Skeletal muscle cell (primary cell): ENCODE measurements around the gene CREB5.
A peak's percentile ranks its signal among the peaks of the same experiment; 100 is the strongest.

Source experiments
- DNase-seq: peaks from one replicate; pipeline ENCODE4 v3.0.0-alpha.2; 2010; ENCODE audit warnings: low read depth
- H3K4me3 ChIP-seq: 2 replicates; pipeline ENCODE4 v1.5.1; 2011; ENCODE audit warnings: low read depth, mild to moderate bottlenecking, control low read depth, low read length, moderate library complexity

Gene CREB5

DNA sequence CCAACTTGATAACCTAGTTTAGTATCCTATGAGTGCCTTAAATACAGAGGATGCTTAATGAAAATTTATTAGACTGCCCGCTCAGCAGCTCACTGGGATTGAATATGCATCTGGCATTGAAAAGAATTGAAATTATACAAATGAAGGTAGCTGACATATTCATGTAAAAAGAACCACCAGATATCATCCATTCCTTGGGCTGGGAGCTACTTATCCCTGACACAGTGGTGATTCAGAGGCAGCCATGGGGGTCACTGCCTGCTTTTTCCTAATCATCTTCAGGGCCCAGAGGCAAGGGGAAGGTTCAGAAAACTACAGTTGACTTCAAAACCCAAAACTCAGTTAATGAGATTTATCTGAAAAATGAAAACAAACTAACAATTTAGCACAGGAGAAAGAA, 424.9 kb downstream of the CREB5 start:
- no peak overlapping the region for H3K4me3 ChIP-seq
- DNase-seq: no peak

- H3K4me3 ChIP-seq: no peak overlapping the region
- DNase-seq: no peak
Measured at GRCh38 chr7:28840592-28840995, 428.3 kb downstream of the CREB5 start.

GRCh38 chr7:28841766-28842165, 429.4 kb downstream of the CREB5 start:
- H3K4me3 ChIP-seq: no peak overlapping the region
- DNase-seq: no peak

- no peak for DNase-seq
- no peak overlapping the region for H3K4me3 ChIP-seq
Measured at GRCh38 chr7:28842769-28843295, 430.5 kb downstream of the CREB5 start.

- no peak overlapping the region for H3K4me3 ChIP-seq
- no peak for DNase-seq
Measured at GRCh38 chr7:28845106-28845505, 432.8 kb downstream of the CREB5 start.

DNA sequence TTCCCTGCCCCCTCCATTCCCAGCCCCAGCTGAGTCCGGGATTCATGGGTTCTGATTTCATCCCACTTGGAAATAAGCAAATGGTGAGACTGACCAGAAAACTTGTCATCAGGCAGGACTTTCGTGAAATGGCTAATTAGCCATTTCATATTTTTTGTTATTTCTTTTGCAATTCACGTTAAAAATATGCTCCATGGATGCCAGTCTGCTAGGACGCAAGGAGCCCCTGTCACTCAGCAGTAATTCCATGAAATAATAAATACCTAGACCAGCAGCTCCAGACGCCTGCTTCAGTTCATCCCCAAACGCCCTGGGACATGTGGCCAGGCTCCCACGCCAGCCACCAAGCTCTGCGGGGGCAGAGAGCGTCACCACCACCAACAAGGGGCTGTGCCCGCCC, 434.9 kb downstream of the CREB5 start:
- no peak for DNase-seq
- H3K4me3 ChIP-seq: no peak overlapping the region

- no peak overlapping the region for H3K4me3 ChIP-seq
- DNase-seq: no peak
Measured at GRCh38 chr7:28847681-28848080, 435.4 kb downstream of the CREB5 start.

DNA sequence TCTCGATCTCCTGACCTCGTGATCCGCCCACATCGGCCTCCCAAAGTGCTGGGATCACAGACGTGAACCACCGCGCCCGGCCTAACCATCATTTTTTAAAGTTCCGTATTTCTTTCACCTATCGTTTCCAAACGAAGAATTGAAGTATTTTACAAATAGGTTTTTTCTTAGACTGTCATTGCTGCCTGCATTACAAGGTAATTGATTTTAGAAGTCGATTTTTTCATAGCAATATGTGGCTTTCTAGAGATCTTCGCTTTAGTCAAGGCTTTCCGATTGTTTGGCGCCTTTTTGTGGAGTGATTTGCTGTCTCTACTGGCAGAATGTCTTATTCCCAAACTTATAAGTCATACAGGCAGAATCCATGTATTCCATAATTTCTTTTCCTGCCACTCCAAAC, 436.6 kb downstream of the CREB5 start:
- DNase-seq: no peak
- H3K4me3 ChIP-seq: no peak overlapping the region

GRCh38 chr7:28850699-28851098, 438.4 kb downstream of the CREB5 start:
- no peak overlapping the region for H3K4me3 ChIP-seq
- DNase-seq: no peak

DNA sequence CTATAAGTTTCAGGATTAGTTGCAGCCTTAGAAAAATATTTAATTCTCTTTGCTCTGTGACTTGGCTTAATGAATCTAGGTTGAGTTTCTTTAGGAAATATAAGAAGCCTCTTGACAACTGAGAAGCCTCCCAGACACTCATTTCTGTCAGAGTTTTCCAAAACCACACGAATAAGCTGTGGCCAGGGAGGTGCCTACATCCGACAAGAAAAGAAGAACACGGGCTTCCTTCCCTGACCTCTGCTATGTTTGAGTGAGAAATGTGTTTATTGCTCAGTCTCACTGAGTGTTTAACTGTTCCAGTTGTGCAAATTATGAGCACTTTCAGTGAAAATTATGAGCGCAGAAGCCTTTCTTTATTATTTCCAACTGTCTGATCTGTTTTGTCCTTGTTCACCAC, 440.8 kb downstream of the CREB5 start:
- no peak for DNase-seq
- H3K4me3 ChIP-seq: no peak overlapping the region

DNA sequence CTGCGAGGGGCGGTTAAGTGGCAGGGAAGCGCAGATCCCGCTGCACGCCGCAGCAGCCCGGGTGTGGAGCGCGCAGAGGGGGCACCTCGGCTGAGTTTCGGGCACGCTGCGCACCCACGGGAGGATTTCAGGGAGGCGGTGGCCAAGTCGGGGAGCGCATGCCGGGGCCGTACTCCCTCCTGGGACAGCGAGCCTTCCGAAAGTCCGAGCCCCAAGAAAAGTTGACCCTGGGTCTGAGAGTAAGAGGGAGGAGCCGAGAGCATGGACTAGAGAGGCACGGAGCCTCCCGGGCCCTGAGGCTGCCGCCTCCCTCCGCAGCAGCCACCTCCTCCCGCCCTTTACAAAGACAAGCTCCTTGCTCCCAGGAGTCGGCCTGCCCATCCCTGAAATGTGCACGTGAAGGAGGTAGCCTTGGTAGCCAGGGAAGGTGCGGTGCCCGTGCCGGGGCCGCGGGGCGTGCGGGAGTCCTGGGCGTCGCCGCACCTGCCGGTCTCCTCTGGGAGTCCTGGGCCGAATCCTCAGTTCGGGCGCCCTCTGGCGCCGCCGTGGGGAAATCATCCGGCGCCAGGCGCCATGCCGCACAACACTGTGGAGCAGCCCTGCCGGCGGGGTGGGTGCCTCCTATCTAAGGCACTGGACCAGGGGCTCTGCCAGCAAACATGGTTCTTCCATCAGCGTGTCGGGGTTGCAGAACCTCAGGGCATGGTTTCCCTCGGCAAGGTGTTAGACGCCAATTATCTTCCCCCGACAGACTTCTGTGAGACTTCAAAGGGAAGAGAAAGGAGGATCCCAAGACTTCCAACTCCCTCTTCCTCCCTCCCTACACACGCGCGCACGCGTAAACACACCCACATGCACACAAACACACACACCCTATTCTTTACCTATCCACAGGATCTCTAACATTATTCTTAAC, 441.8 kb downstream of the CREB5 start:
- peak overlapping the region; percentile 47 for H3K4me3 ChIP-seq
- DNase-seq: no peak

DNA sequence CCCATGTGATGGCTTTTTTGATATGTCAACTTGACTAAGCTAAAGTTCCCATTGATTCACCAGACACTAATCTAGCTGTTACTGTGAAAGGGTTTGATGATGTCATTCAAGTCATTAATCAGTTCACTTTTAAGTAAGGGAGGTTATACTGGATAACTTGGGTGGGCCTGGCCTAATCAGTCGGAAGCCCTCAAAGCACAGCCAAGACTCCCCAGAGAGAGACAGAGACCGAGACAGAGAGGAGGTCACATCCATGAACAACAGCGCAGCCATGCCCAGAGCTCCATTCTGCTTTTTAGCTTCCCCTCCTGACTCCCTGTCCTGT, 442.4 kb downstream of the CREB5 start:
- no peak overlapping the region for H3K4me3 ChIP-seq
- no peak for DNase-seq

DNA sequence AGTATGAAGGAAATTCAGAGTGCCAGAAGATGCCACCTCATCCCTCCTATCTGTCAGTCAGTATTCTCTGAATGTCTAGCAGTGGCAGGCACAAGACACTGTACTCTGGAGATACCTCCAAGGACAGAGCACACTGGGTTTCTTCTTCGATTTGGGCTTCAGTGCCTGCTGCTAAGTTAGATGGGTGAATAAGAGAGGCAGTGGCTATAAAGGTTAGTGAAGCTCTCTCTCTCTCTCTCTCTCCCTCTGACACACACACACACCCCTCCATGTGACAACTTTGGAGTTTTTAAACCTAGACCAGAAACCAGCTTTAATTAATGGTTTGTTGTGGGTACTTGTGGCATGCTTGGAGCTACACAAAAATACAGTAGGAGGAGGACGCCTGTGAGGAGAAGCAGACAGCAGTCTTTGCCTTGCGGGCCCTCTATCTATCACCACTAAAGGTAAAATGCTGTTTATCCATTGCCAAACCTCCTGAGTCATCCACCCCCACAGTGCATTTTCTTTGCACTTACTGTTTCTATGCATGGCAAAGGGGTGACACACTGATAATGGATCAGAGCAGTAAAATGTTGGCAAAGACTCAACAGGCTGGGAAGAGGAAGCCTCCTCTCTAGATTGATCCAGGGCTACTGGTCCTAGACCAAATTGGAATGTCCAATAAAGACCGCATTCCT, 443.4 kb downstream of the CREB5 start:
- H3K4me3 ChIP-seq: no peak overlapping the region
- peak; percentile 92 for DNase-seq

DNA sequence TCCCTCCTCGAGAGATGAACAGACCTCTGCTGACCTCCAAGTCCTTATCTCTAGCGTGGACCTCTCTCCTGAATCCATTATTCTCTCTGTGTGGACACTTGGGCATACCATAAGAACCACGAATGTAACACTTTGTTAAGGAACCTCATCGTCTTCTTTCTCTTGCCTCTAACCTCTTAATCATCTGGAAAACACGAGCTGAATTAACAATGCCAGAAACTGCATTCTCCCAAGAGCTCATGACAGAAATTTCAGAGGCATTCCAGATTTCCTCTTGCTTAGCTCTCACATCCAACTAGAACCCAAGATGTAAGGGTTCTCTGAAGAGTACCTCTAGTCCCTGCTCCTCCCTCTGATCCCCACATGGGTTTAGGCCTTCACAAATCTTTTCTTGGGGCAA, 444.3 kb downstream of the CREB5 start:
- DNase-seq: no peak

GRCh38 chr7:28858206-28858605, 445.9 kb downstream of the CREB5 start:
- no peak overlapping the region for H3K4me3 ChIP-seq
- peak; percentile 65 for DNase-seq

More for the DNA sequence above, 444.3 kb downstream of the CREB5 start:
- H3K4me3 ChIP-seq: no peak overlapping the region

DNA sequence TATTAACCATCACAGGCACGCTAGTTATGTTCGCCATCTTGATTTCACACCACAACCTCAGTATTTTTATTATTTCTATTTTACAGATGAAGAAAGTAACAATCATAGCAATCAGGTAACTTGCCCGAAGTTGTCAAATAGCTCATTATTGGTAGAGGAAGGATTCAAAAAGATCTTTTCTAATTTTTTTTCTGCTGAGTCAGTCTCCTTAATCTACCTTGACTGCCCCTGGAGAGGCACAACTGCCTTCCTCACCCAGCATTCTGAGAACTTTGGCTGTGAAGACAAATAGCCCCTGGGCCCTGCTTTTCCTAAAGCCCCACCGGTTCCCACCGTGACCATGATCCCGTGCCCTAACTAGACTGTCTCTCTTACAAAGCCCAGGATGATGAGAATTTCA, 446.6 kb downstream of the CREB5 start:
- DNase-seq: no peak
- H3K4me3 ChIP-seq: no peak overlapping the region

DNA sequence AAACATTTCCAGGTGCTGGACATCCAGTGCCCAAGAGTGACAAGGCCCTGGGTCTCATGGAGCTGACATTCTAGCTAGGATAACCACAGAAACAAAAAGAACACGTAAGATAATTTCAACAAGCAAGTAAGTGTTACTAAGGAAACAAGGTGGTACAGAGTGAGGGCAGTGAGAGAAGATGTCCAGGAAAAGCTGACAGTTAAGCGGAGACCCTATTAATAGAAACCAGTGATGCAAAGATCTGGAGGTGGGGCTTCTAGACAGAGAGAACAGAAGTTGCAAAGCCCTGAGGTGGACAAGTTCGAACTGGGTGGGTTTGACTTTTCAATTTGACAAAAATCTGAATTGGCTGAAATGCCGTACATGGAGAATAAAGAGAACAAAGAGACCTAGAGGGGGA, 449.5 kb downstream of the CREB5 start:
- H3K4me3 ChIP-seq: no peak overlapping the region
- DNase-seq: no peak

- no peak overlapping the region for H3K4me3 ChIP-seq
- peak; percentile 20 for DNase-seq
Measured at GRCh38 chr7:28862595-28863272, 450.4 kb downstream of the CREB5 start.

GRCh38 chr7:28865601-28866144, 453.4 kb downstream of the CREB5 start:
- peak; percentile 23 for DNase-seq

DNA sequence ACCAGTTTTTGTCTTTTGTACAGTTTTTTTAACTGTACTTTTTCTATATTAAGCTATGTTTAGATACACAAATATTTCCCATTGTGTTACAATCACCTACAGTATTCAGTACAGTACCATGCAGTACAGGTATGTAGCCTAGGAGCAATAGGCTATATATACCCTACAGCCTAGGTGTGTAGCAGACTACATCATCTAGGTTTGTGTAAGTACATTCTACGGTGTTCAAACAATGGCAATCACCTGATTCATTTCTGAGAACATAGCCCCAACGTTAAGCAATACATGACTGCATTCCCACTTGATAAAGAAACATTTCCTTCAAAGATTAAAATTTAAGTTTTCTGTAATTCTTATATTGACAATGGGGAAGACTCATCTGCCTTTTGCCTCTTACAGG, 456.4 kb downstream of the CREB5 start:
- no peak overlapping the region for H3K4me3 ChIP-seq
- DNase-seq: no peak

More at GRCh38 chr7:28865601-28866144, 453.4 kb downstream of the CREB5 start:
- no peak overlapping the region for H3K4me3 ChIP-seq
